ENCODE results near the gene B4GALT3.

B4GALT3 gene

GRCh38 chr1:161201836-161202712 lies 24.8 kb upstream of the B4GALT3 start, which contains the start of gene NDUFS2:
Gene NDUFS2 (plus strand): TSS chr1:161202367. CDS start chr1:161202386, 19 bp downstream.
- peak; percentile 99 for DNase-seq

DNA sequence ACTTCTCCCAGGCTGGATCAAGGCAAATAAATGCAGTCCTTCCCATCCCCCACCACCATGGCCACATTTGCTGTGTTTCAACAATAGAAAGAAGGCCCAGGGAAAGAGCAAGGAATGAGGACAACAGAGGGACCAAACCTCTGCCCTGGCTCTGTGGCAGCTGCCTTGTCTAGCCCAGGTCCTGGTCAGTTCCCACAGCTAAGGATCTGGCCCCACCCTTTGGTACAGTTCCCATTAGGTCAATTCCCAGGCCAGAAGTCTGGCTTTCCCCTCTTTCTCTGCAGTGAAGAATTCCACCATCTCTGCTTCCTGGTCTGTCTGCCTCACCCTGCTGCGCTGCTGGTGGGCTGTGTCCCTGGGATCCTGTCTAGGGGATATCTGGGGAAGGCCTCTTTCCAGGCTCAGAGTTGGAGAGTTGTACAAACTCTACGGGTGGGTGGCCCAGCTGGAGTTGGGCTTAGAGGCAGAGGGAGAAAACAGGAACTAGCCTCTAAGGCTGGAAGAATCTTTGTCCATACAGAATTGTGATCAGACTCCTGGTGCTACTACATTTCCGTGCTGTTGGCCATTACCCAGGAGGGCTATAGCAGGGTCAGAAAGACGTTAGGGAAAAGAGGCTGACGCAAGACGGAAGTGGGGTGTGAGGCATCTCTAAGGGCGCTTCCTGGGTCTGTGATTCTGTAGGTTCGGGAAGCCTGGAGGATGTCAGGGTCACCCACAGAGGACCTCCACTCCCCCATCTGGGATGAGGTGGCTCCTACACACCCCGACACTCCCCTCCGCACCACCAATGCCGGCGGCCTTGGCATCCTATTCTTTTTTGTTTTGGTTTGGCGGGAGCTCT lies 23.9 kb upstream of the B4GALT3 start:
- no peak for DNase-seq

- DNase-seq: no peak
Observed at GRCh38 chr1:161200421-161200991, 23.2 kb upstream of the B4GALT3 start.

DNA sequence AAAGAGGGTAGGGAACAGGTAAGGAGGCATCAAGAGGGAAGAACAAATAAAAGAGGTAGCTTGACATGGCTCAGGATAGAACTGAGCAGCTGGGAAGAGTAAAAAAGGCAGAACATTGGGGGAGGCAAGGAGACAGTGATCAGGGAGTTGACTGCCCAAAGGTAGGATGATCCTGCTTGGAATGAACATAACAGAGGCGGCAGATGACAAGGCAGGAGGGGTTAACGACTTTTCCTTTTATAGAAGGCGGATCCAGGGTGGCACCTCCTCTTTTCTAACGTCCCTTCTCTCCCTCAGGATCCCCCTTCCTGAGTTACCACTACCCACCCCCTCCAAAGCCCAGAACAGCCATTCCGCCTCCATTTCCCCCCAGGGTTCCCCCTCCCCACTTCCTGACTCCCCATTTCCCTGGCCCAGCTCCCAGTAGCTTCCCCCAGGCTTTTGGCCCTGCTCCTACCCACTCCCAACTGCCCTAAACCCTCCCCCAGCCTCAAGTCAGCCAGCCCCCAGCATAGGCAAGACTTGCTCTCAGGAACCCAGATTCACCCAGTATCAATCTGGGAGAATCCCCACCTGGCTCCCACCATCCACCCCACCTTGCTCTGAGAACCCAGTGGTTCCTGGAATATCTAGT lies 22.3 kb upstream of the B4GALT3 start:
- no peak for DNase-seq

DNA sequence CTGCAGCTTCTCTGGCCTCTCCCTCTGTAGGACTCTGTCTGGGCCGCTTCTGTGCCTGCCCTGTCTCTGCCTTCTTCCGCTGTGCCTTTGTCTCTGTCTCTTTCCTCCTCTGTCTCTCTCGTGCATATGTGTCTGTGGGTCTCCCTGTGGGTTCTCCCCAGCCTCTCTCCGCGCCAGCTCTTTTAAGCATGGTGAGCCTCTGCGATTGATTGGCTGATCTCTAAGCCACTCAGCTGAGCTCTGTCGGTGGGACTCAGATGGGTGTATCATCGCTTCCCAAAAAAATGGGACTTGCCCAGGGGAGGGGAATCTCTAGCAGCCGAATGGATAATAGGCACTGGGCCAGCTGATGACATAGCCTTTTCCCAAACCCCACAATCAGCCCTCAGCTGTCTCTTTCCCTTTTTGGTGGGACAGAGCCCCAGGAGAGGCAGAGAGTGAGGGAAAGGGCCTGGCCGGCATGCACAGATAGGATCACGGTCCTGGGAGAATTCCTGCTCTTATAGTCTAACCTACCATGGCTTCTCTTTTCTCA lies 21.7 kb upstream of the B4GALT3 start, which contains the start of gene ADAMTS4:
TSS of gene ADAMTS4 (minus strand) at position 158 of the 535 bp plus-strand sequence. CDS start 427 bp downstream, outside the sequence.
- DNase-seq: no peak

- DNase-seq: peak; percentile 78
Observed at GRCh38 chr1:161198194-161198896, 21.0 kb upstream of the B4GALT3 start.

- DNase-seq: no peak
Observed at GRCh38 chr1:161197560-161198193, 20.4 kb upstream of the B4GALT3 start.

DNA sequence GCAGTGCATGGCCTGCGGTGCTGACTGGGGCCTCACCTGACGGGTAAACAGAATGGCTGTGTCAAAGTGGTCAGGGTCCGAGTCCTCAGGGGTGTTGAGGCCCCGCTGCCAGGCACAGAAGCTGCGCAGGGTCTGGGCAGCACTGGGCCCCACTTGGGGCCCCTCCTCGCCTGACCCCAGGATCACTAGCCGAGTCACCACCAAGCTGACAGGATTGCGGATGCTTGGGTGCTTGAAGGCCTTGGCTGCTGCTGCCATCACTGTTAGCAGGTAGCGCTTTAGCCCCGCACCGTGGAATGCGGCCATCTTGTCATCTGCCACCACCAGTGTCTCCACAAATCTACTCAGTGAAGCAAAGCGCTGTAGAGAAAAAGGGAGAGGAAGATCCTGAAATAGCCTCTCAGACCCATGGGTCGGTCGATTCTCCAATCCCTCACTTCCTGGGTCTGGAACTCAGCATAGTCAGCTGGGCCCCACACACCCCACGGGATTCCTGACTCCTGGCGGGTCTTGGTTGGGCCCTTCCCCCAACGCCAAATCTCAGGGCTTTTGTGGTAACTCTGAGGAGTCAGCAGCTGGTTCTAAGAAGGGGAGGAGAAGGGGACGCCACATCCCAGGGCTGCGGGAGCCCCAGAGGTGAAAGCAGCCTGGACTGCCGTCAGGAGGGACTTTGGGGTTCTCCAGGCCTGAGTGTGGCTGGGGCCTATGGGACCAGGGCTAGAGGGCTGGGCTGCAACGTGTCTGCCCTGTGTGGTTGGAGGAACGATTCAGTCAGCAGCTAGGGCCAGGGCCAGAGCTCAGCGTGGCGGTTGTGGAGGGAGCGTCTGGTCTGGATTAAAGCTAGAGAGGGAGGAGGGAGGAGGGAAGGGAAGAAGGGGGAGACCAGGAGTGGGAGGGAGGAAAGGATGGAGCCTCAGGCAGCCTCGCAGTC lies 19.5 kb upstream of the B4GALT3 start:
- no peak for DNase-seq

DNA sequence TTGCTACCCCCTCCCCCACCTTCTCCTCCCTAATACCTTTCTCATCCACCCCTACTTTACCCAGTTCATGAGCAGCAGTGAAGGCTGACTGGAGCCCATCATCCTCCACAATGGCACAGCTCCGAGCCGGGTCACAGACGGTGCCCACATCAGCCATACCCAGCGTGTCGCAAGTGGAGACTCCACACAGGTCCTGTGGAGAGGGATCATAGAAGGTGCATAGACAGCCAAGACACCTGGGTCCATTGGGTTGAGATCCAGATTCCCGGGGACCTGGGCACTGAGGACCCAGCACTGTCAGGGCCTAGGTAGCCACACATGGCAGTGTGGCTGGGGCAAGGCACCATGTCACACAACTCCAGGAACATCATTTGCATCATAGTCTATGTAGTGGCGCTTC lies 18.8 kb upstream of the B4GALT3 start:
- no peak for DNase-seq

DNA sequence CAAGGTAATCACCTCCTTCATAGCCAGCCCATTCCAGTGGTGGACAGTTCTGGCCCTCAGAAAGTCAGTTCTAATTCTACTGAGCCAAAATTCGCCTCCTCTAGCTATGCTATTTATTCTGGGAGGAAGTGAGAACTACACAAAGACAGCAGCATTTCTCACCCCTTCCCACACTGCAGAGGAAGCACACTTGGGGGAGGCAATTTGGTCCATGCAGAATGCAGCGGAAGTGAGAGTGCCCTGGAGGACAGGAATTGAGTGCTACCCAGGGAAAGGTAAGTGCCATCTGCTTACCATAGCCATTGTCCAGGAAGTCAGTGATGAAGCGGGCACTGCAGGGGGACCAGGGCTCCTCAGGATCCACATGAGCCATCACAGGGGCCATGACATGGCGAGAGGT lies 17.9 kb upstream of the B4GALT3 start:
- DNase-seq: no peak

- no peak for DNase-seq
Observed at GRCh38 chr1:161193561-161194235, 16.4 kb upstream of the B4GALT3 start.

- peak; percentile 87 for DNase-seq
Observed at GRCh38 chr1:161192476-161193465, 15.5 kb upstream of the B4GALT3 start.

GRCh38 chr1:161191971-161192370 lies 14.7 kb upstream of the B4GALT3 start:
- no peak for DNase-seq

DNA sequence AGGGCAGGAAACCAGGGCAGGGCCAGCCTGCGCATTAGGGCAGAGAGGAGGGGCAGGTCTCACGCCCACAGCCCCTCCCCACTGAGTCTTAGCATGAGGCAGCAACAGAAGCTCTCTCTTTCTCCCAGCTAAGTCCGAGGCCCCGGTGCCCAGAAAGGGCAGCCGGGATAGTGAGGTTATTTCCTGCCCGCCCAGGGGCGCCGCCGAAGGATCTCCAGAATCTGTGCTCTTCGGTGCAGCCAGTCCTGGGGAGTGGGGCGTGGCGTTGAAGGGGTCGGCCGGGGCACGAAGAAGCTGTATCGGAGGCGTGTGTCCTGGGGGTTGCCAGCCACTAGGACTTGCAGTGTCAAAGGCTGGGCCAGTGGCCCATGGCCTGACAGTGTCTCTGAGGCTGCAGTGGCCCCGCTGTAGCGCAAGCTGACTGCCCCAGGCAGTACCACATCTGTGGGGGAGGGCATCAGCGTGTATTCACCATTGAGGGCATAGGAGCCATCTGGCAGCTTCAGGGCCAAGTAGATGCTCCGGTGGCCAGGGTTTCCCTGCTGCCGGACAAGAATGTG lies 13.7 kb upstream of the B4GALT3 start:
- DNase-seq: peak; percentile 26

GRCh38 chr1:161189036-161189435 lies 11.7 kb upstream of the B4GALT3 start:
- no peak for DNase-seq

DNA sequence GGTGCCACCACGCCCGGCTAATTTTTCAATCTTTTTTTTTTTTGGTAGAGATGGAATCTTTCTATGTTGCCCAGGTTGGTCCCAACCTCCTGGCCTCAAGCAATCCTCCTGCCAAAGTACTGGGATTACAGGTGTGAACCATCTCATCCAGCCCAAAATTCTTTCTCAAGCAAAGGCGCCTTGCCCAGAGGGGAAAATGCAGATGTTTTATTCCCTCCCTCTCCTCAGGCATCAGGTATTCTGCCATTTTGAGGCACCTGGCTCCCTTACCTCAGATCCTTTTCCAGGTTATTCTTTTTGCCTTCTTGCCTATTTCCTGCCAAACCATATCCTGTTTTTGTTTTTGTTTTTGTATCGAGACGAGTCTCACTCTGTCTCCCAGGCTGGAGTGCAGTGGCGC lies 11.1 kb upstream of the B4GALT3 start:
- no peak for DNase-seq

DNA sequence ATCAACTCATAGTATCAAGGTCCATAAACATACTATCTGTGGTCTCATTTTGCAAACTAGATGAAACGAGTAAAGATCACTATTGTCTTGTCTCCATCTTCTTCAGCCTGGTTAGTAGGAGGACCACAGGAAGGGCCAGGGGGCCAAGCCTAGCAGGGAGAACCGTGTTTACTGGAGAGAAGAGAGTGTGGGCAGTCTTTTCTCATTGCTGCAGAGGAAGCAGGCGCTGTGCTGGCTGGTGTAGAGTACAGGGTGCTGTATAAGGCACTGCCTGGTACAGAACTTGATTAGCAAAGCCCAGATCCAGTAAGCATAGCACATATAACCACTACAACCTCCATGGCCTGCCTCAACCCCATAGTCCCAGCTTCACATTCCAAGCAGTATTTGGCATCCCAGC lies 10.0 kb upstream of the B4GALT3 start:
- DNase-seq: no peak

DNA sequence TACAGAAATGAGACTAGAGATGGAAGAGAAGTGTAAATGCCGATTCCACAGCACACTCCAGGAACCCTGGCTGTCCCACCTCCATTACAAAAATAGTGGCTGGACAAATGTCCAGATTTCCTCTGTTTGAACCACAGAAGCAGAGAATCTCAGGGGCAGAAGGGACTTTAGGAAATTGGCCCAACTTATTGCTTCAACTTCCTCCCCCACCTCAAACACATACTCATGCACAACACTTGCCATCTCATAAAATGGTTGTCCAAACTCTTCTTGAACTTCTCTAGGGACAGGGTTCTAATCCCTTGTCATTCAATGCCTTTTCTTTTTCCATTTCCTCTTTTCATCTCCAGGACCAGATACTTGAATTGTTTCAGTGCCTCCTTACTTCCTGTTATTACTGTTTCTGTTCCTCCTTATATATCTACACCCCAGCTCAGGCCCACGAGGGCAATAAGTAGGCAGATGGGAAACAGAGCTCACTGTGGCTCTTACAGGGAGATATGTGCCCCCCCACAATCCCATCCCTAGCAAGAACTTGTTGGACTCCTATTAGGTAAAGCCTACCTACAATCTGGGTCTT lies 8.5 kb upstream of the B4GALT3 start:
- DNase-seq: peak; percentile 67

Data from RPMI8226 (cell line).